Spleen (tissue), 7 donors: ENCODE data around the gene PAX1.

Source experiments
- CTCF ChIP-seq, 11 experiments: fragments of 200-600 bp in 7 of 11; fragments of 450-650 bp in 4 of 11; sonication (generic) in 4 of 11; IDR thresholded peaks in 8 of 11; conservative IDR thresholded peaks in 3 of 11; 1 replicate in 7 of 11; 2 replicates in 4 of 11; pipeline versions ENCODE4 v1.4.0 to v1.8.0; 2016 to 2021; ENCODE audit warnings: antibody characterized with exemption in 11 of 11, inconsistent platforms in 4 of 11, mild to moderate bottlenecking in 1 of 11
- POLR2A ChIP-seq, 3 donors: fragments of 450-650 bp; IDR thresholded peaks; one replicate each; pipeline ENCODE4 v1.5.1; 2017; ENCODE audit warnings: antibody characterized with exemption in 3 of 3, mild to moderate bottlenecking in 1 of 3
- POLR2AphosphoS5 ChIP-seq, 3 donors: sonication (generic); formaldehyde crosslinking; IDR thresholded peaks; one replicate each; pipeline ENCODE4 v1.5.1; 2017; ENCODE audit warnings: antibody characterized with exemption in 3 of 3
- donor health status: DM: no; HTN: no; CAD: no; lungs with moderate emphysema.
- donor health status: DM: no; HTN: no; CAD: no.
- donor health status: DM: no; HTN: no; CAD: no.

- TF ChIP-seq CTCF (IDR thresholded peaks at IDR 0.05 in 8 of 11, conservative IDR thresholded peaks at IDR 0.05 in 3 of 11) (no peak), POLR2A (IDR thresholded peaks at IDR 0.05) (no peak), POLR2AphosphoS5 (IDR thresholded peaks at IDR 0.05) (no peak)
Observed at GRCh38 chr20:21681234-21681921, 24.1 kb upstream of the PAX1 start.
